Central memory CD4-positive, alpha-beta T cell (primary cell): ENCODE results near the gene AKAP13.

ENCODE experiments used
- DNase-seq: peaks from one replicate; pipeline ENCODE4 v3.0.0; 2022

Gene AKAP13

DNA sequence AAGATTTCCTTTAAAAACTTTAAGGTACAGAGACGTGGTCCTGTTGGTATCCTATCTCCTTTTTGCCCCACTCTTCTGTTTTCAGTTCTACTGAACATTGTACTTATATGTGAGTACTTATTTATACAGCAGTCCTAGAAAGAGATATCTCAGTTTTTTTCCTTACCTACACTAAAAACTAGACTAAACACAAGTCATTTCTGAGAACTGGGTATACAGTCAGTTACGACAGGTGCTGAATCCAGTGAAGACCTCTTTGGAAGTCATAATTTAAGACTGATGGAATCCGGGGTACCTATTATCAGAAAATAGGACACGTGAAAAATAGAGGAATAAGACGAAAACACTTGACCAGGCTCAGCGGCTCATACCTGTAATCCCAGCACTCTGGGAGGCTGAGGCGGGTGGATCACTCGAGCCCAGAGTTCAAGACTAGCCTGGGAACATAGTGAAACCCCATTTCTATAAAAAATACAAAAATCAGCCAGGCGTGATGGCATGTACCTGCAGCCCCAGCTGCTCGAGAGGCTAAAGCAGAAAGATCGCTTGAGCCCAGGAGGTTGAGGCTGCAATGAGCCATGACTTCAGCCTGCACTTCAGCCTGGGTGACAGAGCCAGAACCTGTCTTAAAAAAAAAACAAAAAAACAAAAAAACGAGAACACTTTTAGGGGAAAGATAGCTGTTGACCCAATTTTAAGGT is 338.0 kb downstream of the AKAP13 start:
- DNase-seq = no peak

GRCh38 chr15:85718981-85719380 is 338.6 kb downstream of the AKAP13 start:
- no peak for DNase-seq

DNA sequence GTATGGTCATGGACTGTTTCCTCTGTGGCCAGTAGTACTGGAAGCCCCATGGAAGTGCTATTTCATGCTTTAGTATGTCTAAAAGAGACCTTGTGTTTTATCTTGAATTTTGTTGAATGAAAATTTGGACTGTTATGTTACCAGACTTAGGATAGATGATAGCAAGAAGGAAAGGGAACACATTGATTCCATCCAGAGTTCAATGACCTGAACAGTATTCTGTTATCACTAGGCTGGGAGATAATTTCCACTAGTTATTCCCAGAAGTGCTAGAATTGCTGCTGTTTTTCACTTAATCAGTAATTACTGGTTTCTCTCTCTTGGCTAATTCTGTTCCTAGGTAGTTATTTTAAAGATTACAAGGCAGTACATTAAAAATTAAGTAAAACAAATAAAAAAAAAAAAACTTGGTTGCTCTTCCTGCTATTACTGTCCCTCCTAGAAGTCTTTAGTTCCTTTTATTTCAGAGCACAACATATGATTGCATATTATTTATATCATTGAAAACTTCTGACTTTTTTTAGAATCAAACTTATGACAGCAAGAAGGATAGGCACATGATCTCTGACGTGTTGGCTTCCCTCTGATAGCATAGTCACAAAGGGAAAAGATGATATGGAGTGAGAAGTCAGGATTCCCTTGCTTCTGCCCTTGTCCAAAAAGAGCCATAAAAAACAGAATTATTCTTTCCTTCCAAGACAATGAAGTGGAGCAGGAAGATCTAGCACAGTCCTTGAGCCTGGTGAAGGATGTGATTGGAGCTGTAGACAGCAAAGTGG is 342.2 kb downstream of the AKAP13 start:
- no peak for DNase-seq

DNA sequence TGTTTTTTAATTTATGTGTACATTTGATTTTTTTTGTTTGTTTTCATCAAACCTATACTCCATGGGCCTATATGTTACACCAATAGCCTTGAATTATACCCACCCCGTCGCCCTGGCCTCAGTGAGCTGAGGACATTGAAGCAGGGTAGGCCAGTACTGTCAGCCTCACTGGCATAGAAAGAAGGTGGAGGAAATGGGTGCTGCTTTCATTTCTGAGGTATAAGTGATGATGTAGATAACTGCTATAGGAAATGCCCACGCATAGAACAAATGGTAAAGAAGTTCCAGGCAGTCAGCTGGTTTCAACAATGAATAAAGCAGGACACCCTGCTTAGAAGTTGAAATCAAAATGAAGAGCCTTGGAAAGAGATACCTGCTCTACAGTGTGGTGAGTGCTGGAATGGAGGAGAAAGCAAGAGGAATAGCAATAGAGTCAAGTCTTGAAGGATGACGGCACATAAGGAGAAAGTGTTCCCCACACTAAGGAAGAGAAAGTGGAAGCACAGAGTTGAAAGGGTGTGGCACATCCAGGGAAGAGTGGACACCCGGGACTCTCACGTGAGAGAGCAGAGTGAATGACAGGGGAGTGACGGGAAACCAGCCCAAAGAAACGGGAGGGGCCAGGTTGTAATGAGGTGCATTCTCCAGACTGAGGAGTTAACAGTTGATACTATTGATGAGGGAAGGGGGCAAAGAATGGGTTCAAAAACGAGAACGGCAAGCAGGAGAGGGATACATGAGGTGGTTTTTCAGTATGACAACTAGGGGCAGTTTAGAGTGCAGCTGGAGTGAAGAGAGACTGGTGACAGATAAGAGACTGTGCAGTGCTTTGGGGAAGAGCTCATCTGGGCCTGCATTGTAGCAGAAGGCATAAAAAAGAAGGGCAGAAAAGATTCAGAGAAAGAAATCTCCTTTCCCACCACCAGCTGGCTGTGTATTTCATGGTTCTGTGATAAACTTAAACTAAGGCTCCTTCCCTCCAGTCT is 343.9 kb downstream of the AKAP13 start:
- DNase-seq = peak; percentile 35

DNA sequence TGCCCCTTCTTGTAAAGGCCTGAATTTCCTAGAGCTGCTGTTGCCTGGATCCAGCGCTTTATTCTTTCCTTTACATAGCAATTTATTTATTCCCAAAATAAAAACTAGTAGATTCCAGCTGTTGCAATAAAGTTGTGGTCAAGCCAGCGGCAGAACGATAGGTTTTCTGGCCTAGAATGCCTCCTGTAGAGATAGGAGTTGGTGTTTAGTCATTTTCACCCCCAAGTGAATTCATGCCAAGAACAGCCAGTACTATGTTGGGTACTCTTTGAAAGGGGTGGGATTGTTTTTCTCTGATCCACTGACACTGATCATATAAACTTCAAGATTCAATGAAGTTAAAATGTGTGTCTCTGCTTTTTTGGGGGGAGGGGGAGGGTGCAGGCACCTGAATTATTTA is 344.6 kb downstream of the AKAP13 start:
- no peak for DNase-seq

- DNase-seq = no peak
Observed at GRCh38 chr15:85725564-85725963, 345.2 kb downstream of the AKAP13 start.

- no peak for DNase-seq
Observed at GRCh38 chr15:85726454-85726853, 346.1 kb downstream of the AKAP13 start.

GRCh38 chr15:85727068-85727467 is 346.7 kb downstream of the AKAP13 start:
- no peak for DNase-seq

DNA sequence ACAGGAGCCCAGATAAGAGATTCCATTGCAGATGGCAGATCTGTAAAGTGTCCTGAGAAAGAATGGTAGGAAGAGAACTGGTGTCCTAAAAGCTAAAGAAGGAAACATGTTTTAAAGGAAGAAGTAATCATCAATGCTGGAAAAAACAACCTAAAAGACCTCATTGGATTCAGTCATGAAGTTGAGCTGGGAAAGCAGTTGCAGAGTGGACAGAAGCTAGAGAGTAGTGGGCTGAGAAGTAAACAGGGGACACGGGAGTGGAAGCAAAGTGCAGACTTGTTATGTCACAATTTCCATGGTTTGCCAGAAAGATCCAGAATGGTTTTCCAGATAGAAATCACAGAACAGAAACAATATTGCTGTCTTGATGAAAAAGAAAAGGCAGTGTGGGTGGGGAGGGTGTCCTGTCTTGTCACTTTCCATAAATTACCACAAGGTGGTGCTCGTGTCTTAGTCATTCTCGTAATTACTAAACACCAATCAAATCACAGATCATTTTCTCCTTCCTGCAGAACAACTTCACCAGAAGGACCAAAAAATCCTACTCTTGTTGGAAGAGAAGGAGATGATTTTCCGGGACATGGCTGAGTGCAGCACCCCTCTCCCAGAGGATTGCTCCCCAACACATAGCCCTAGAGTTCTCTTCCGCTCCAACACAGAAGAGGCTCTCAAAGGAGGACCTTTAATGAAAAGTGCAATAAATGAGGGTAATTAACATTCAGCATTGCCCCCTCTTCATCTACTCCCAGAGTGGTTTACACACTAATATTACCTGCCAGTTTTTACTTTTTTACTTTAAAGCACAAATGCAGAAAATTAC is 349.8 kb downstream of the AKAP13 start:
- DNase-seq = peak; percentile 59

- DNase-seq = no peak
Observed at GRCh38 chr15:85733416-85733815, 353.0 kb downstream of the AKAP13 start.

DNA sequence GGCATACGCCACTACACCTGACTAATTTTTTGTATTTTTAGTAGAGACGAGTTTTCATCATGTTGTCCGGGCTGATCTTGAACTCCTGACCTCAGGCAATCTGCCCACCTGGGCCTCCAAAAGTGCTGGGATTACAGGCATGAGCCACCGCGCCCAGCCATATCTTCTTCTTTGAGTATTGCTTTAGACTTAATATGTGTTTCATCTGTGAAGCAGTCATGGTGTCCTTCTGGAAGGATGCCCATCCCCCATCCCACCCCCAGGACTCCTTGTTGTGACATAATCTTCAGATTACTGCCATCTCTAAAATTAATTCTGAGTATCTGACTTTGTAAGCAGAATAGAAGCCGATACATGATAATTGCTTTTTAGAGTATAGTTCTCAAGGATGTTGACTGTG is 356.7 kb downstream of the AKAP13 start:
- DNase-seq = no peak

DNA sequence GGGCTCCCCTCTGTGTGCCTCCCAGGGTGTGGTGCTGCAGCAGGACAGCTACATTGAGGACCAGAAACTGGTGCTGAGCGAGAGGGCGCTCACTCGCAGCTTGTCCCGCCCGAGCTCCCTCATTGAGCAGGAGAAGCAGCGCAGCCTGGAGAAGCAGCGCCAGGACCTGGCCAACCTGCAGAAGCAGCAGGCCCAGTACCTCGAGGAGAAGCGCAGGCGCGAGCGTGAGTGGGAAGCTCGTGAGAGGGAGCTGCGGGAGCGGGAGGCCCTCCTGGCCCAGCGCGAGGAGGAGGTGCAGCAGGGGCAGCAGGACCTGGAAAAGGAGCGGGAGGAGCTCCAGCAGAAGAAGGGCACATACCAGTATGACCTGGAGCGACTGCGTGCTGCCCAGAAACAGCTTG is 360.6 kb downstream of the AKAP13 start:
- DNase-seq = no peak

DNA sequence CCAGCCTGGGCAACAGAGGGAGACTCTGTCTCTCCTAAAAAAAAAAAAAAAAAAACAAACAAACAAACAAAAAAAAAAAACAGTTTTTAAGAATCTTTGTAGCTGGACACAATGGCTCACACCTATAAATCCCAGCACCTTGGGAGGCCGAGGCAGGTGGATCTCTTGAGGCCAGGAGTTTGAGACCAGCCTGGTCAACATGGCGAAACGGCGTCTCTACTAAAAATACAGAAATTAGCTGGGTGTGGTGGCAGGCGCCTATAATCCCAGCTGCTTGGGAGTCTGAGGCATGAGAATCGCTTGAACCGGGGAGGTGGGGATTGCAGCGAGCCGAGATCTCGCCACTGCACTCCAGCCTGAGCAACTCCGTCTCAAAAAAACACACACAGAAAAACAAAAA is 361.3 kb downstream of the AKAP13 start:
- DNase-seq = no peak

DNA sequence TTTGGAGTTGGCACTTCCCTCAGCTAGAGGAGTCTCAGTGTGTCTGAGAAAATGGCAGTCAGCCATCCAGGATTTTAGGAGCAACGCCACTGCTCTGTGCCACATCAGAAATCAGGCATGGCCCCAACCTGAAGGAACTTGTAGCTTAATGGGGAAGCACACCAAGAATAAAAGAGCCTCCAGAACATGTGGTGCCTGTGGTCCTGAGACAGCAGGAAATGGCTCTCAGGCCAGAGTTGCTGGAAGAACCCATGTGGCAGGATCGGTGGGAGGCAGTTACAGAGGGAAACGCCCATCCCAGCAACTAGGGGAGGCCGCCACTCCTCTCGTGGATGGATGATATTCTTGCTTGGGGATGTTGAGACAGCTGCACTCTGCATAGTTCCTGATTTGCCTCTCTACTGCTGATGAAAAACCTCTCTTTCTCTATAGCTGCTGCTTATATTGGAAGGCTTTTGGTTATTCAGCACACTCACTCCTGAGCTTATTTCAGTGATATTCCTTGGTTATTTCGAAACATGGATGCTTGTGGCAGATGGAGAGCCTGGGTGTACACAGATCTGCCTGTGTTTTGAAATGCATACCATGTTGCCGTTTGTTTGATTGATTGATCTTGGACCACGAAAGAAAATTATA is 361.9 kb downstream of the AKAP13 start:
- no peak for DNase-seq

DNA sequence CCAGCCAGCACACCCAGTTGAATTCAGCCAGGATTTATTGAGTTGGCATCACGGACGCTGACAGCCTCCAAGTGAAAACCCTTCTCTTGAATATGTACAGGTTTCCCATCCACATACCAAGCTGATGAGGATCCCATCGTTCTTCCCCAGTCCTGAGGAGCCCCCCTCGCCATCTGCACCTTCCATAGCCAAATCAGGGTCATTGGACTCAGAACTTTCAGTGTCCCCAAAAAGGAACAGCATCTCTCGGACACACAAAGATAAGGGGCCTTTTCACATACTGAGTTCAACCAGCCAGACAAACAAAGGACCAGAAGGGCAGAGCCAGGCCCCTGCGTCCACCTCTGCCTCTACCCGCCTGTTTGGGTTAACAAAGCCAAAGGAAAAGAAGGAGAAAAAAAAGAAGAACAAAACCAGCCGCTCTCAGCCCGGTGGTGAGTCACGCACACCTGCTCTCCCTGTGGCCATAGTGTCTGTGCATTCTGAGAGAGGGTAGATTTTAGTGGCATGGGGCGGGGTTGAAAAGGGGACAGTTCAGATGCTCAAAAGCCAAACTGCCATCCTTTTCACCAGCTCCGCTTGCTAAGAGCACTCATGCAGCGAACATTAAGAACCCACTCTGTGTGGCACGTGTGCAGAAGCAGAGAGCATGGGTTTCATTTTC is 363.1 kb downstream of the AKAP13 start:
- DNase-seq = no peak

DNA sequence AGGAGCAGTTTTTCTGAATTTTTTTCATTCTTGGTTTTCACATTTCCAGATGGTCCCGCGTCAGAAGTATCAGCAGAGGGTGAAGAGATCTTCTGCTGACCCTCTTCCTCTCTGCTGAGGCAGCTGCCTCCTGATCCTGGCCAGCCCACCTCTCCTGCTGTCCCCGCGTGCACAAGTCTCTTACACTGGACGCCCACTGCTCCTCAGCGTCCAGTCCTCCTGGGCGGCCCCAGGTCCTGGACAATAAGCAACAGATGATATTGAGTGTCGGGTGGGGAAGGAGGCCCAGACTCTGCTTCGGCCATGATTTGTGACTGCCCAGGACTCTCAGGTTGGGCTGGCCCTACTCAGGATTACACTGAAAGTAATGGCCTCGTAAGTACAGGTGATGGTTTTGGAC is 364.2 kb downstream of the AKAP13 start:
- no peak for DNase-seq

DNA sequence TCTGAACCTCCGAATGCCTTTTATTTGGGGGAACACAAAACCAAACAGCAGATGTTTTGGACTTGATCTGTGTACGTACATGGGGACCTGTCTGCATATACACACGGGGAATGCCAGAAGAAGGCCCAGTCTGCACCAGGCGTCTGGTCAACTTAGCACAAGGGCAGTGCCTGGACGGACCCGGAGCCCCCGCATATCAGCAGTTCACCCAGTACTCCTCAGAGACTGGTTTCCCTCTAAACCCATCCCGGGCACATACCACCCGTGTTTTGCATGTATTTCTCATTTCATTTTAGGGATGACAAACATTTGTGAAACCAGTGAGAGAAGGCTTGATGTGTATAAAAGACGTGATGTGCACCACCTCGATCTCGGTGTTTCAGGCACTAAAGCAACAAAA is 364.6 kb downstream of the AKAP13 start:
- no peak for DNase-seq

DNA sequence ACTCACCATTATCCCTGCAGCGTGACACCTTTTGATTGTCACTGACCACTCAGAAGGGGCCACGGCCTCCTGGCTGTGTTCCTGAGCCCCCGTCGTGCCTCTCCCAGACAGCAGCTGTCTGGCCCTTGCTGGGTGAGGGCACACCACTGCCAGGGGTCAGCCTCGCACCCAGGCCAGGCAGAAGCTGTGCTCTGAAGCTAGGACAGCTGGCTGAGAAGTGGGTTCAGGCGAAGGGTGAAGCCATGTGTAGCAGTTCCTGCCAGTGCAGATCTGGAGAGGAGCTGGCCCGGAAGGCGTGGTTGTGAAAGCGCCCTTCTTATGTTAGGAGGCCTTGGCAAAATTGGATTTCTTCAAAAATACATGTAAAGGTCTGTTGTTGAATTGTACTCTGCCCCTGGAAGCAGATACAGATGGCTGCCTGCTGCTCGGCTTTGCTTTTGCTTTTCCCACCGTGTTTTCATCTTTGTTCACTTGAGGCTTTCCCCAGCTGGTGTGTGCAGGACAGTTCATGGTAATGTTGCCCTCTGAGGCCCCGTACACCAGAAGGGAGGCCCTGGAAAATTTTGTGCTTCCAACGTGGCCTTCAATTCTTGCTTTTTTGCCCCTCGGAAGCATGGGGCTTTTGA is 365.2 kb downstream of the AKAP13 start:
- DNase-seq = no peak

DNA sequence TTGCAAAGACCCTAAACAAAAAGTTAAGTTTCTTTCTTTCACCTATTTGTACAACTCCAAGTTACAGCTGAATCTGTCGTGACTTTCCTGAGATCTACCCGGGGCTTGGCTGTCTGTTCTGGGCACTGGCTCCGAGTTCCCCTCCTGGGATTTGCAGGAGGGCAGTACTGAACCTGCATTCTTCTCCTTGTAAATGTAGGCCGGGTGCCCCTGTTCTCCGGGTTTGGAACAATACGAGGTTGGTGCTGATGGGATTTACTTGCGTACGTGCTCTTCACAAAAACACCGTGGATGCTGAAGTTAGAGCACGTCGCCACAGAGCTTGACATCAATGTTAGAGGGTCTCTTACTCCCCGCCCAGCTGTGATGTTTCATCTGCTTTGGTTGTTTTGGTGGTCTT is 366.2 kb downstream of the AKAP13 start:
- DNase-seq = no peak

- no peak for DNase-seq
Observed at GRCh38 chr15:85748176-85748575, 367.8 kb downstream of the AKAP13 start.

- no peak for DNase-seq
Observed at GRCh38 chr15:85748729-85749128, 368.3 kb downstream of the AKAP13 start.
